Stimulated activated CD8-positive, alpha-beta memory T cell treated with anti-CD3 and anti-CD28 coated beads, Interleukin-15, amount 100 ng/mL, for 24 hours (primary cell): ENCODE measurements around the gene SLC25A23.
"Not testable (repeated sequence)": the region's sequence is repeated elsewhere in the genome, so short reads cannot be mapped to it uniquely, and the experiment has no call there.

Experiments used
- DNase-seq: peaks from one replicate; pipeline ENCODE4 v3.0.0-alpha.2; 2020; ENCODE audit warnings: low read depth

Gene SLC25A23

GRCh38 chr19:6457958-6458694, 1.5 kb downstream of the SLC25A23 start:
- no peak for DNase-seq

DNA sequence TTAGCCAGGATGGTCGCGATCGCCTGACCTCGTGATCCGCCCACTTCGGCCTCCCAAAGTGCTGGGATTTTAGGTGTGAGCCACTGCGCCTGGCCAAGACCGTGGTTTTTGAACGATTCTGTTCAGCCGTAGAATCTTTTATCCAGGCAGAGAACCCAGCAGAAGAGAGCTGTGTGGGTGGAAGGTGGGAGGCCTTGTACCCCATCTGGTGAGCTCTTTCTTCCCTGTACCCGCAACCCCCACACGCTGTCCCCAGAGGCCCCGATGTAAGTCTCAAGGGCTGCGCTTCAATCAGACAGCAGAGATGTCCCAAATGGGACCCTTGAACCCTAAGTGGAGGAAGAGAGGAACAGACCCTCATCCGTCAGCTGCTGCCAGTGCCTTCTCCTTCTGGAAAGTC, 3.7 kb downstream of the SLC25A23 start:
- DNase-seq, result no peak

- no peak for DNase-seq
Measured at GRCh38 chr19:6453951-6454565, 5.5 kb downstream of the SLC25A23 start.

DNA sequence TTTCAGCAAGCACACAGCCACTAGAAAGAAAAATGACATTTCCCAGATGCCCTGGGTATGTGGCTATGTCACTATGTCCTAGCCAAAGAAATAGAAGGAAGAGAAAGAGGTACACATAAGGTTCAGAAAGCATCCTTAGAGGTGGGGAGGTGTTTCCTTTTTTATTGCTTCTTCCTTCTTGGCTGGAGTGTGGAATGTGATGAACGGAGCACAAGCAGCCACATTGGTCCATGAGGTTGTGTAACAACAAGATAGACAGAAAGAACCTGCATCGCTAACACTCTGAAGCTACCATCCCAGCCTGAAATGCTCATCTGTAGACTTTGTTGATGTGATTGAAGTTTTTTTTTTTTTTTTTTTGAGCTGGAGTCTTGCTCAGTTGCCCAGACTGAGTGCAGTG, 6.7 kb downstream of the SLC25A23 start:
- no peak for DNase-seq

DNA sequence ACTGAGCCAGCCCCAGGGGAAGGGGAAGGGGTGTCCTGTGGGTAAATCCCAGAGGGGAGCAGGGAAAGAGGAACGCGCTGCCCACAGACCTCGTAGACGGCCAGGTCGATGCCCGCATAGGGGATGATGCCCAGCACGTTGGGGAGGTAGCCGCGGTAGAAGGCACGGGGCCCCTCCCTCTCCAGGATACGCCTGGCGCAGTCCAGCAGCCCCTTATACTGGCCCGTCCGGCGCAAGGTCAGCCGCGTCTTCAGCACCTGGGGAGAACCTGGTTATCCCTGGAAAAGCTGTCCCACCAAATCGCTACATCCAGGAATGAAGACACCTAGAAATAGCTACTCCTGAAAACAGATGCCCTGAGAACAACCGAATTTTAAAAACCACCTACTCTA, 7.4 kb downstream of the SLC25A23 start:
- DNase-seq, result no peak

GRCh38 chr19:6451583-6452222, 7.9 kb downstream of the SLC25A23 start:
- DNase-seq, result no peak

GRCh38 chr19:6450166-6450565, 9.4 kb downstream of the SLC25A23 start:
- DNase-seq, result no peak

GRCh38 chr19:6448045-6448444, 11.5 kb downstream of the SLC25A23 start:
- DNase-seq, result no peak

- no peak for DNase-seq
Measured at GRCh38 chr19:6446452-6446851, 13.1 kb downstream of the SLC25A23 start.

- DNase-seq, result no peak
Measured at GRCh38 chr19:6443986-6444385, 15.6 kb downstream of the SLC25A23 start.

DNA sequence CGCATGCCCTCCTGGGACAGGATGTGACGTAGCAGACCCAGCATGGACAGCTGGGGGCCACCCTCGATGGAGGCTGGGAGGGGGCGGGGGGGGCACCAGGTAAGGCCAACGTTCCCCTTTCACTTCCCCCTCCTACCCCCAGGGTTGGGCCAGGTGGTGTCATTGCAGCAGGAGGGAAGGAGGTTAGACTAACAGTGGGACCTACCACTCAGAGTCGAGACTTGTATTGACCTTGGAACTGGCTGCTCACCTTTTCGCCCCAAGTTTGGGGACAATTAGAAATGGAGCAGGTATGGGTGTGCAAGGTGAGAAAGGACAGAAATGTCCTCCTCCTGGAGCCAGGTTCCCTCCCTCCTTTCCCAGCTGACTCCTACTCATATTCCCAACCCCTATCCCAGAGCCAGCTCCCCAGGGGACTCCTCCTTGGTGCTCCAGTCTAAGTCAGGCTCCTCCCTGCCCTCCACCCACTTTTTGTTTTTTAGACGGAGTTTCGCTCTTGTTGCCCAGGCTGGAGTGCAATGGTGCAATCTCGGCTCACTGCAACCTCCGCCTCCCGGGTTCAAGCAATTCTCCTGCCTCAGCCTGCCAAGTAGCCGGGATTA, 17.4 kb downstream of the SLC25A23 start:
- no peak for DNase-seq

DNA sequence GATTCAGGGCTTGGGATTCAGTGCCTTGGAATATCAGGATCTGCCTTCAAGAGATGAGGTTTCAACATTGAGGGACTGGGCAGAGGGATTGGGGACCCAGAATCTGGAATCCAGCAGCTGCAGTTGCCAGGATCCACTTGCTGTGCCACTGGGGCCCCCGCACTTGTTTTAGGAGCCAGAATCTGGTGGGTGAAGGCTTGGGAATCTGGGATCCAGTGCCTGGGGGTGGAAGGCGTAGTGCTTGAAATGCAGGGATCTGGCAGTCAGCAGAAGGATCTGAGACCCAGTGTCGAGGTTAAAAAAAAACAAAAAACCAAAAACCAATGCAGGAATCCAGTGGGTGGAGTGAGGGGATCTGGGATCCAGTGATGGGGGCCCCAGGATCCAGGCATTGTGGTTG, 18.7 kb downstream of the SLC25A23 start:
- DNase-seq, result no peak

GRCh38 chr19:6439743-6440142, 19.8 kb downstream of the SLC25A23 start:
- DNase-seq, result no peak

GRCh38 chr19:6433663-6434062, 25.9 kb downstream of the SLC25A23 start, which contains the start of gene SLC25A41:
SLC25A41 (minus strand) TSS chr19:6433763; CDS start chr19:6433693, 70 bp downstream.
- no peak for DNase-seq

GRCh38 chr19:6433165-6433564, 26.4 kb downstream of the SLC25A23 start:
- DNase-seq, result no peak

DNA sequence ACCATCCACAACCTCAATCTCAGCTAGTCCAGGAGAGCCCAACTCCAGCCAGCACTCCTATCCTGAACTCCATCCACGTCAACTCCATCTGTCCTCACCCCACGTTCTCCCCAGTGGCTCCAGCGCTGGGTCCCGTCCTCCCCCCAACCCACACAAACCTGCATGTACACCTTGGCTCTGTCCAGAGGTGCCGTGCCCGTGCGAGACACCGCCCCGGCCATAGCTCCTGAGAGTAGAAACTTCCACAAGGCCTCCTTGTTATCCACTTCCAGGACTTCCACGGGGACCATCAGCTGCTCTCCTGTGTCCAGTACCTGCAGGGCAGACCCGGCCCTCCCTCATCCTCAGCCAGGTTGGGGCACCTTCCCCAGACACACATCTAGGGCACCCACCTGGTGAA, 27.7 kb downstream of the SLC25A23 start:
- DNase-seq, result no peak

DNA sequence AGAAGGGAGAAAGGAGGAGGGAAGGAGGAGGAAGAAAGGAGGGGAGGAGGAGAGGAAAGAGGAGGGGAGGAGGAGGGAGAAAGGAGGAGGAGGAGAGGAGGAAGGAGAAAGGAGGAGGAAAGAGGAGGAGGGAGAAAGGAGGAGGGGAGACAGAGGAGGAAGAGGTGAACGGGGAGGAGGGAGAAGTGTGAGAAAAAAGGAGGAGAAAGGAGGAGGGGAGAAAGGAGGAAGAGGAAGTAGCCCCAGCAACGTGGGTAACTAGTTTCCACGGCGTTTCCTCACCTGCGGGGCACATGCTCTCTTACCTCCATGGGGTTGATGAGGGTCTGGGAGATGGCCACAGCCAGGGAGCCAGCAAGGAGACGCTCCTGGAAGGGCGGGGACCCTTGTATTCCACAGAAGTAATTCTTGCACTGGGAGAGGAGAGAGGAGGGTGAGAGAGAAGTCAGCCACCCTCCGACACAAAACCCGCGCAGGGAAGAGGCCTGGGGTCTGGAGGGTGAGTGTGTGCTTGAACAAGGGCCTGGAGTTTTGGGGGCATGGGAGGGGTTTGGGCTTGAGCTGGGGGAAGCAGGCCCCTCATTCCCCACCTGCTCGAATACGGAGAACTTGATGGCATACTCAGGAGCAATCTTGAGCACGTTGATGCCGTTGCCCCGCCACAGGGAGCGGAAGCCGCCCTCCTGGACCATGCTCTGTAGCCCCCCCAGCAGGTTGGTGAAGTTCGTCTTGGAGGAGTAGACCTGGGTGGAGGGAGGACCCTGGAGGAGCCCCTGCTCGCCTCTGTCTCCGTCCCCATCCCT, 30.0 kb downstream of the SLC25A23 start:
- DNase-seq, result no peak

DNA sequence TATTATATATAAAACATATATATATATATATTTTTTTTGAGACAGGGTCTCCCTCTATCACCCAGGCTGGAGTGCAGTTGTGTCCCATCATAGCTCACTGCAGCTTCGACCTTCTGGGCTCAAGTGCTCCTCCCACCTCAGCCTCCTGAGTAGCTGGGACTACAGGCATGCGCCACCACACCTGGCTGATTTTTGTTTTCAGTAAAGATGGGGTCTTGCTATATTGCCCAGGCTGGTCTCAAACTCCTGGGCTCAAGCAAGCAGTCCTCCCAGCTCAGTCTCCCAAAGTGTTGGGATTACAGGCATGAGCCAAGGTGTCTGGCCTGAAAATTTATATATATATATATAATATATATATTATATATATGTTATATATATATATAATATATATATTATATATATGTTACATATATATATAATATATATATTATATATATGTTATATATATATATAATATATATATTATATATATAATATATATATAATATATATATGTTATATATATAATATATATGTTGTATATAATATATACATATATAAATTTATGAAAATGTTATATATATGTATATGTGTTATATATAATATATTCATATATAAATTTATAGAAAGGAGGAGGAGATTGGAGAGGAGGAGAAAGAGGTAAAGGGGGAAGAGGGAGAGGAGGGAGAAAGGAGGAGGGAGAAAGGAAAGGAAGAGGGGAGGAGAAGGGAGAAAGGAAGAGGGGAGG, 30.7 kb downstream of the SLC25A23 start:
- DNase-seq, result not testable (repeated sequence)

- DNase-seq, result no peak
Measured at GRCh38 chr19:6427131-6427530, 32.5 kb downstream of the SLC25A23 start.

GRCh38 chr19:6425732-6426620, 33.6 kb downstream of the SLC25A23 start:
- DNase-seq, result no peak
